IMR-90 (cell line): ENCODE results near the gene HES1. TPM values are rescaled to one million over a fixed set of nuclear protein-coding genes. Genes with fewer than 3 reads are reported as not detected.

ENCODE experiments used
- ATAC-seq: fragments of 200-7000 bp; cut with Tn5 transposase; 2 replicates; pipeline ENCODE4 v1.9.1; 2020; ENCODE audit warnings: low read depth, mild to moderate bottlenecking, moderate library complexity
- BruUV-seq: library from RNA; stranded (reverse); fragments of 400-500 nt; replicated peaks from 2 replicates; lab custom pipeline; 2021; lab: Mats Ljungman, UMichigan
- CTCF ChIA-PET: fragments of 300-600 bp; formaldehyde crosslinking; extraction: SDS; loops from one replicate; lab custom pipeline; 2021; ENCODE audit warnings: antibody characterized with exemption; lab: Yijun Ruan, JAX
- POLR2A ChIA-PET: fragments of 300-600 bp; sonication (Branson Sonifier 250); formaldehyde crosslinking; loops from one replicate; lab custom pipeline; 2022; ENCODE audit warnings: antibody characterized with exemption; ENCODE audit not compliant: unreplicated experiment; lab: Charles Lee
- DNase-seq: peaks from one replicate; pipeline ENCODE4 v3.0.0; 2013
- H2AFZ ChIP-seq: replicated peaks from 2 replicates; pipeline ENCODE3; 2013; ENCODE audit warnings: low read length, mild to moderate bottlenecking; ENCODE audit not compliant: poor library complexity
- H2AK5ac ChIP-seq: 2 replicates; pipeline ENCODE4 v1.6.1; 2013; ENCODE audit warnings: low read depth, low read length, inconsistent platforms
- H2AK9ac ChIP-seq: replicated peaks from 2 replicates; pipeline ENCODE3; 2013; ENCODE audit warnings: mild to moderate bottlenecking, low read depth, low read length, moderate library complexity; ENCODE audit not compliant: poor library complexity
- H2BK120ac ChIP-seq: 2 replicates; pipeline ENCODE4 v1.6.1; 2013; ENCODE audit warnings: low read depth, low read length, inconsistent platforms
- H2BK15ac ChIP-seq: 3 replicates; pipeline ENCODE4 v1.6.1; 2013; ENCODE audit warnings: low read depth, low read length, inconsistent platforms
- H2BK20ac ChIP-seq: 2 replicates; pipeline ENCODE4 v1.6.1; 2013; ENCODE audit warnings: low read depth, mild to moderate bottlenecking, inconsistent platforms, low read length, moderate library complexity
- H2BK5ac ChIP-seq: 2 replicates; pipeline ENCODE4 v1.6.1; 2013; ENCODE audit warnings: mild to moderate bottlenecking, low read depth, low read length, inconsistent platforms; ENCODE audit not compliant: poor library complexity, severe bottlenecking
- H3K14ac ChIP-seq: replicated peaks from 2 replicates; pipeline ENCODE4 v1.6.1; 2013; ENCODE audit warnings: low read depth, low read length, inconsistent platforms
- H3K18ac ChIP-seq: 2 replicates; pipeline ENCODE4 v1.6.1; 2013; ENCODE audit warnings: low read depth, low read length, control low read depth
- H3K23ac ChIP-seq: 2 replicates; pipeline ENCODE4 v1.6.1; 2013; ENCODE audit warnings: low read depth, low read length, inconsistent platforms
- H3K27ac ChIP-seq: 2 replicates; pipeline ENCODE4 v1.5.1; 2013; ENCODE audit warnings: mild to moderate bottlenecking, control low read depth, low read length; ENCODE audit not compliant: insufficient read depth
- H3K27me3 ChIP-seq: 2 replicates; pipeline ENCODE4 v1.6.1; 2013; ENCODE audit warnings: low read length; ENCODE audit not compliant: control insufficient read depth, insufficient read depth
- H3K36me3 ChIP-seq: 2 replicates; pipeline ENCODE4 v1.6.1; 2013; ENCODE audit warnings: low read length, mixed read lengths; ENCODE audit not compliant: control insufficient read depth, insufficient read depth
- H3K4ac ChIP-seq: 2 replicates; pipeline ENCODE4 v1.6.1; 2013; ENCODE audit warnings: low read depth, low read length, inconsistent platforms
- H3K4me1 ChIP-seq: 2 replicates; pipeline ENCODE4 v1.6.1; 2013; ENCODE audit warnings: low read length, mixed read lengths; ENCODE audit not compliant: control insufficient read depth, insufficient read depth
- H3K4me2 ChIP-seq: 2 replicates; pipeline ENCODE4 v1.6.1; 2013; ENCODE audit warnings: low read depth, mild to moderate bottlenecking, control low read depth, low read length, moderate library complexity
- H3K4me3 ChIP-seq: 2 replicates; pipeline ENCODE4 v1.5.1; 2013; ENCODE audit warnings: low read depth, mild to moderate bottlenecking, control low read depth, low read length, moderate library complexity; ENCODE audit not compliant: insufficient read depth
- H3K56ac ChIP-seq: 2 replicates; pipeline ENCODE4 v1.6.1; 2013; ENCODE audit warnings: low read length, inconsistent platforms; ENCODE audit not compliant: insufficient read depth; ENCODE audit errors: extremely low read depth
- H3K79me1 ChIP-seq, 2 experiments: 2 replicates each; pipeline ENCODE4 v1.6.1; 2013; ENCODE audit warnings: low read length in 2 of 2, inconsistent platforms in 1 of 2, low read depth in 1 of 2
- H3K9ac ChIP-seq: 2 replicates; pipeline ENCODE4 v1.6.1; 2013; ENCODE audit warnings: low read depth, low read length, control low read depth
- H3K9me1 ChIP-seq: 2 replicates; pipeline ENCODE4 v1.6.1; 2013; ENCODE audit warnings: low read length, inconsistent platforms; ENCODE audit not compliant: insufficient read depth
- H3K9me3 ChIP-seq: 2 replicates; pipeline ENCODE4 v1.6.1; 2013; ENCODE audit warnings: low read length; ENCODE audit not compliant: control insufficient read depth, insufficient read depth
- H4K20me1 ChIP-seq: 2 replicates; pipeline ENCODE4 v1.6.1; 2013; ENCODE audit warnings: low read length, inconsistent platforms; ENCODE audit not compliant: insufficient read depth
- H4K5ac ChIP-seq: 2 replicates; pipeline ENCODE4 v1.6.1; 2013; ENCODE audit warnings: mild to moderate bottlenecking, low read depth, low read length, control low read depth
- H4K8ac ChIP-seq, 2 experiments: 2 replicates each; pipeline ENCODE4 v1.6.1; 2013; ENCODE audit warnings: low read depth in 2 of 2, low read length in 2 of 2, control low read depth in 1 of 2, inconsistent platforms in 1 of 2
- H4K91ac ChIP-seq: 2 replicates; pipeline ENCODE4 v1.6.1; 2013; ENCODE audit warnings: low read depth, low read length, inconsistent platforms; ENCODE audit not compliant: insufficient read depth
- CEBPB ChIP-seq: IDR thresholded peaks from 2 replicates; pipeline ENCODE4 v1.6.1; 2012; ENCODE audit warnings: low read depth, low read length, improper control_type of control experiment
- CHD1 ChIP-seq: IDR thresholded peaks from 2 replicates; pipeline ENCODE4 v1.6.1; 2012; ENCODE audit warnings: low read depth, low read length, improper control_type of control experiment
- ELK1 ChIP-seq: fragments of 150-350 bp; IDR thresholded peaks from 2 replicates; pipeline ENCODE4 v1.6.1; 2016; ENCODE audit warnings: low read depth, mild to moderate bottlenecking, low read length, moderate library complexity, borderline replicate concordance
- MXI1 ChIP-seq: IDR thresholded peaks from 2 replicates; pipeline ENCODE4 v1.6.1; 2012; ENCODE audit warnings: low read depth, mild to moderate bottlenecking, low read length, moderate library complexity, borderline replicate concordance
- POLR2A ChIP-seq: IDR thresholded peaks from 2 replicates; pipeline ENCODE4 v1.6.1; 2012; ENCODE audit warnings: mild to moderate bottlenecking, low read depth, low read length
- RCOR1 ChIP-seq: IDR thresholded peaks from 2 replicates; pipeline ENCODE4 v1.6.1; 2012; ENCODE audit warnings: mild to moderate bottlenecking, low read length, improper control_type of control experiment; ENCODE audit not compliant: insufficient replicate concordance
- WGBS, 2 experiments: methylation state at CpG; one replicate each; pipeline versions ENCODE4 v1.1.5 to v1.1.7; 2013; ENCODE audit warnings: missing lambda C conversion rate in 2 of 2; ENCODE audit not compliant: insufficient read length in 1 of 2; ENCODE audit errors: extremely low coverage in 2 of 2; 5-methylcytosine and 5-hydroxymethylcytosine counted together
- dilution Hi-C: fragments of 300-500 bp; cut with HindIII; formaldehyde crosslinking; loops from one replicate; pipeline ENCODE4 v1.14.3; 2018; ENCODE audit warnings: low sequenced_read_pairs; ENCODE audit not compliant: unreplicated experiment
- in situ Hi-C: fragments of 300-500 bp; cut with MboI; formaldehyde crosslinking; loops from 3 replicates; pipeline ENCODE4 v1.14.3; 2019; ENCODE audit warnings: low sequenced_read_pairs, inconsistent platforms, mixed read lengths
- intact Hi-C: fragments of 100-400 bp; cut with micrococcal nuclease; formaldehyde crosslinking; loops from 2 replicates; pipeline ENCODE4 v1.10.0; 2022
- polyA plus RNA-seq, 3 experiments: library from polyadenylated mRNA; depleted of rRNA; stranded (reverse); fragments of >200 nt; gene quantifications; 2 replicates each; pipeline ENCODE4 v1.2.3, GENCODE V29; 2012; ENCODE audit warnings: low replicate concordance in 1 of 3
- total RNA-seq: library from RNA; depleted of rRNA; stranded (reverse); fragments of >200 nt; gene quantifications from 2 replicates; pipeline ENCODE4 v1.2.3, GENCODE V29; 2012
- TF ChIP-seq, protein P1 (sequence below): conservative IDR thresholded peaks from 2 replicates; pipeline ENCODE4 v1.5.1; 2012; ENCODE audit warnings: mild to moderate bottlenecking, low read depth, low read length, improper control_type of control experiment

The HES1 gene
- total and polyA plus RNA-seq, 2 of the 4 experiments (the other 2 are of a cell fraction): 3.6 to 6.7 TPM

- ChIA-PET CTCF (interaction anchor here (0.5 kb wide), 1 partner anchor 116 kb away, joined by 3 read pairs; no protein-coding TSS in a partner anchor), POLR2A (no interaction called here)
- ATAC-seq (no peak), DNase-seq (no peak)
- Histone ChIP-seq H2BK5ac (no peak overlapping the region), H3K27me3 (peaks cover 44% of the 10 kb centered on the region), H3K4me2 (no peak overlapping the region), H4K91ac (no peak overlapping the region), H3K4ac (no peak overlapping the region), H3K36me3 (no peaks in the 10 kb centered on the region), H4K5ac (no peak overlapping the region), H3K9me1 (no peaks in the 10 kb centered on the region), H2AK9ac (no peak overlapping the region), H3K56ac (no peak overlapping the region), H4K20me1 (no peaks in the 10 kb centered on the region), H2BK120ac (no peak overlapping the region), H3K9ac (no peak overlapping the region), H3K27ac (no peak overlapping the region), H3K4me1 (no peaks in the 10 kb centered on the region; the same call in 1 of the 2 replicates), H2AFZ (no peak overlapping the region), H3K14ac (no peak overlapping the region), H2AK5ac (no peak overlapping the region), H2BK20ac (no peak overlapping the region), H3K23ac (no peak overlapping the region), H4K8ac (no peak overlapping the region), H2BK15ac (no peak overlapping the region), H3K18ac (no peak overlapping the region), H3K9me3 (no peaks in the 10 kb centered on the region; the same call in 1 of the 2 replicates), H3K79me1 (no peaks in the 10 kb centered on the region), H3K4me3 (no peak overlapping the region)
- no TSS peak for BruUV-seq
- intact Hi-C loops (no loop called here), in situ Hi-C loops (no loop called here), dilution Hi-C loops (no loop called here)
- TF ChIP-seq MXI1 (no peak), ELK1 (no peak), POLR2A (no peak), CHD1 (no peak), RCOR1 (no peak), CEBPB (no peak)
- TF ChIP-seq, protein P1, sequence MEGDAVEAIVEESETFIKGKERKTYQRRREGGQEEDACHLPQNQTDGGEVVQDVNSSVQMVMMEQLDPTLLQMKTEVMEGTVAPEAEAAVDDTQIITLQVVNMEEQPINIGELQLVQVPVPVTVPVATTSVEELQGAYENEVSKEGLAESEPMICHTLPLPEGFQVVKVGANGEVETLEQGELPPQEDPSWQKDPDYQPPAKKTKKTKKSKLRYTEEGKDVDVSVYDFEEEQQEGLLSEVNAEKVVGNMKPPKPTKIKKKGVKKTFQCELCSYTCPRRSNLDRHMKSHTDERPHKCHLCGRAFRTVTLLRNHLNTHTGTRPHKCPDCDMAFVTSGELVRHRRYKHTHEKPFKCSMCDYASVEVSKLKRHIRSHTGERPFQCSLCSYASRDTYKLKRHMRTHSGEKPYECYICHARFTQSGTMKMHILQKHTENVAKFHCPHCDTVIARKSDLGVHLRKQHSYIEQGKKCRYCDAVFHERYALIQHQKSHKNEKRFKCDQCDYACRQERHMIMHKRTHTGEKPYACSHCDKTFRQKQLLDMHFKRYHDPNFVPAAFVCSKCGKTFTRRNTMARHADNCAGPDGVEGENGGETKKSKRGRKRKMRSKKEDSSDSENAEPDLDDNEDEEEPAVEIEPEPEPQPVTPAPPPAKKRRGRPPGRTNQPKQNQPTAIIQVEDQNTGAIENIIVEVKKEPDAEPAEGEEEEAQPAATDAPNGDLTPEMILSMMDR: no peak
- no CpG with 5 or more reads among the region's 5 CpGs for WGBS, 2 experiments
These were observed 44.6 kb downstream of the HES1 start for GRCh38 chr3:194180570-194180969.
